NOMO-1 treated with dmso at 0.1 percent for 144 hours (cell line): Measurements from ENCODE around the gene PDZD2.
A peak's percentile ranks its signal among the peaks of the same experiment; 100 is the strongest.
"Not testable (repeated sequence)": the region's sequence is repeated elsewhere in the genome, so short reads cannot be mapped to it uniquely, and the experiment has no call there.

ENCODE experiments used
- DNase-seq: peaks from one replicate; lab custom pipeline; 2025; ENCODE audit not compliant: unreplicated experiment; lab: John Stamatoyannopoulos, UW

The PDZD2 gene

DNA sequence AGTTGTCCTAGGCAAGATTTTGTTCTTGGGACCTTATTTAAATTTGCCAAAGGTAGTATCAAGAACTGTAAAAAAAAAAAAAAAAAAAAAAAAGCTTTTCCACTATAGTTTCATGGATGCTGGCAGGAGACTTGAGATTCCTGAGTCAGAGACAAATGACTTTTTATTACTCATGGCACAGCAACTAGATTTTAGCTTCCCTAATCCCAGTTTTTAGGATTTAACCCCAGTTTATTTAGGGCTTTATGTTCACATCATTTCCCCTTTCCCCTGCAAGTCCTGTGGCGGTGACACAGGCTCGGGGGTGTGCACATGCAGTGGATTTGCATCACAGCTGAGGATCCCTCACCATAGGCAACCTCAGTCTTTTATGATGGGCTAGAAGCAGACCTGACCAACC is 390.3 kb downstream of the PDZD2 start:
- no peak for DNase-seq

DNA sequence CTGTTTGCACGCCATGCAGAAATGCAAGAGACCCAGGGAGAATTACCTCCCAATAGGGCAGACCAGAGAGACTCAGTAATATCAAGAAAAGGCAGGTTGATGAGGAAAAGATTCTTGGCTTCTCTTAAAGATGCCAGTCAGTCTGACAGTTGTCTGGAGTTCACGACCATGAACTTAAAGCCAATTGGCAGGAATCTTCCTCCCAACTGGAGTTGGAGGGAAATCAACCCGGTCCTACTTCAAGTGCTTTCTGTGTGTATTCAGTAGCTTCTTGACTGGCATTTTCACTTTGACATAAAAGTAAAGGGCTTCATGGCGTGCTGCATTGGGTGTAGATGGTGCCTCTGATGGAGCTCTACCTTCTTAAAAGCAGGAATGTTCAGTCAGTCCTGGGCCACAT is 390.9 kb downstream of the PDZD2 start:
- no peak for DNase-seq

DNA sequence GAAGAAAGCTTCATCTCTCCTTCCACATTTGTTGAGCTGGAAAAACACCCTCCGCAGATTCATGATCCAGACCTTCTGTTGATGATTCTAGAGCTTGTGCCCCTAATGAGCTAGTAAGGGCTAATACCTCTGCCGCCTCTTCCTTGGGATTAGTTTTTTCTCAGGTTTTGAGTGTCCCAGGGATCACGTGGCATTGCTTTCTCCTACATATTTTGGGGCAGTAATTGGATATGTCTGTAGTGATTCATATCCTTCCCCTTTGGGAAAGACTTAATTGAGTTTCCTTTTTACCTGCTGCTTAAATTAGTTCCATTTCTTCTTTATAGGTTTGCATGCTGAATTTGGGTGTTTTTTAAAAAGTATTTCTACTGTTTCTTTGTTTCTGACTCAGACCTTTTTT is 391.3 kb downstream of the PDZD2 start:
- no peak for DNase-seq

DNA sequence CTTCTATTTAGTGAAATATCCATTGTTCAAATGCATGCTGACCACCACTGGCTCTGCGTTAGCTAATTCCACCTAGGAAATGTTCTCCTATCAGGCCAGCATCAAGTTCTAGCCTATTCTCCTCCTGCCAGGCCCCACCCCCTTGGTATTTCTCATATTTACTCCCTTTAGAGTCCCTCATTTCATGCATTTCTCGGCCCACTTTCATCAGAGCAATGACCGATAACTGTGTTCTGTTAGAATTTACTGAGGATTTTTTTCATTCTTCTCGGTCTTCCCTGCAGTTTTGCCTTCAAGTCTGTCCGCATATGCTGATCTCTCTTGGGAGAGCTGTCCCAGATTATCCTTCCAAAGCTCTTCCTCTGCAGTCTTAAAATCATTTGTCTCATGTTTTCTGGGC is 391.8 kb downstream of the PDZD2 start:
- DNase-seq: no peak

DNA sequence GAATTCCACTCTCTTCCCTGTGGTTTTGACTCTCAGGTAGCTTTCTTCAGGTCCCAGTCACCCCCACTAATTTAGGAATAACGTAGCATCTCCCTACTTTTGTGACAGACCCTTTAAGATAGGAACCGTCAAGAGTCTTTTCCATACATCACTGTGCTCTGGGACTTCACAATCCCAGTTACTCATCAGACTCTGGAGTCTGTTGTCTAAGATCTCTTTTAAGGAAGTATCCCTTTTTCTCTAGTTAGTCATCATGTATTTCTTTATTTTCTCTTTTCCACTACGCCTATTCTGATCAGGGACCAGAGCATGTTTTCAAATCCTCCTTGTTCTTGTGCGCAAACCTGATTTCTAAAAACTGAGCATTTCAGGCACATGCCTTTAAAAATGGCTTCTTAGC is 392.2 kb downstream of the PDZD2 start:
- DNase-seq: no peak

DNA sequence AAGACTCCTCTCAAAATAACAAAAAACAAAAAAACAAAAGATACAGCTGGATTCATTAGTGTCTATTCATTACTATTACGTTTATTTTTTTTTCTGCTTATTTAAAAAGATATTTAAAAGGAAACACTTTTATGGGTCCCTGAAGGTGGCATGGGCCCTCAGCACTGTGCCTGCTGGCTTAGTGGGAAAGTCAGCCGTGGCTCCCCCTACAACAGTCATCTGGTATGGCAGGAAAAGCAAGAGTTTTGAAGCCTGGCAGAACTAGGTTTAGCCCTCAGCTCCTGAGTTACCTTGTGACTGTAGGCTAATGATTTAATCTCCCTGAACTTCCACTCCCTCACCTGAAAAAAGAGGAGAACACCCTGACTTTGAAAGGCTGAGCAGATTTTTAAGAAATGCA is 399.6 kb downstream of the PDZD2 start:
- DNase-seq: no peak

DNA sequence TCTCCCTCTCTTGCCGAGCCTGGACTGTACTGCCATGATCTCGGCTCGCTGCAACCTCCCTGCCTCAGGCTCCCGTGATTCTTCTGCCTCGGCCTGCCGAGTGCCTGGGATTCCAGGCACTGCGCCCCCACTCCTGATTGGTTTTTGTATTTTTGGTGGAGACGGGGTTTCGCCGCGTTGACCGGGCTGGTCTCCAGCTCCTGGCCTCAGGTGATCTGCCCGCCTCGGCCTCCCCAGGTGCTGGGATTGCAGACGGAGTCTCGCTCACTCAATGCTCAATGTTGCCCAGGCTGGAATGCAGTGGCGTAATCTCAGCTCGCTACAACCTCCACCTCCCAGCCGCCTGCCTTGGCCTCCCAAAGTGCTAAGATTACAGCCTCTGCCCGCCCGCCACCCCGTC is 400.2 kb downstream of the PDZD2 start:
- DNase-seq: not testable (repeated sequence)

DNA sequence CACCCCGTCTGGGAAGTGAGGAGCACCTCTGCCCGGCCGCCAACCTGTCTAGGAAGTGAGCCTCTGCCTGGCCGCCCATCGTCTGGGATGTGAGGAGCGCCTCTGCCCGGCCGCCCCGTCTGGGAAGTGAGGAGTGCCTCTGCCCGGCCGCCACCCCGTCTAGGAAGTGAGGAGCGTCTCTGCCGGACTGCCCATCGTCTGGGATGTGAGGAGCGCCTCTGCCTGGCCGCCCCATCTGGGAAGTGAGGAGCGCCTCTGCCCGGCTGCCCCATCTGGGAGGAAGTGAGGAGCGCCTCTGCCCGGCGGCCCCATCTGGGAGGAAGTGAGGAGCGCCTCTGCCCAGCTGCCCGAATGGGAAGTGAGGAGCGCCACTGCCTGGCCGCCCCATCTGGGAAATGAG is 400.7 kb downstream of the PDZD2 start:
- not testable (repeated sequence) for DNase-seq

DNA sequence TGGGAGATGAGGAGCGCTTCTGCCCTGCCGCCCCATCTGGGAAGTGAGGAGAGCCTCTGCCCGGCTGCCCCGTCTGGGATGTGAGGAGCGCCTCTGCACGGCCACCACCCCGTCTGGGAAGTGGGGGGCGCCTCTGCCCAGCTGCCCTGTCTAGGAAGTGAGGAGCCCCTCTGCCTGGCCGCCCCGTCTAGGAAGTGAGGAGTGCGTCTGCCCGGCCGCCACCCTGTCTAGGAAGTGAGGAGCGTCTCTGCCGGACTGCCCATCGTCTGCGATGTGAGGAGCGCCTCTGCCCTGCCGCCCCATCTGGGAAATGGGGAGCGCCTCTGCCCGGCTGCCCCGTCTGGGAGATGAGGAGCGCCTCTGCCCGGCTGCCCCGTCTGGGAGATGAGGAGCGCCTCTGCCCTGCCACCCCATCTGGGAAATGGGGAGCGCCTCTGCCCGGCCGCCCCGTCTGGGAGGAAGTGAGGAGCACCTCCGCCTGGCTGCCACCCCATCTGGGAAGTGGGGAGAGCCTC is 401.3 kb downstream of the PDZD2 start:
- DNase-seq: not testable (repeated sequence)

DNA sequence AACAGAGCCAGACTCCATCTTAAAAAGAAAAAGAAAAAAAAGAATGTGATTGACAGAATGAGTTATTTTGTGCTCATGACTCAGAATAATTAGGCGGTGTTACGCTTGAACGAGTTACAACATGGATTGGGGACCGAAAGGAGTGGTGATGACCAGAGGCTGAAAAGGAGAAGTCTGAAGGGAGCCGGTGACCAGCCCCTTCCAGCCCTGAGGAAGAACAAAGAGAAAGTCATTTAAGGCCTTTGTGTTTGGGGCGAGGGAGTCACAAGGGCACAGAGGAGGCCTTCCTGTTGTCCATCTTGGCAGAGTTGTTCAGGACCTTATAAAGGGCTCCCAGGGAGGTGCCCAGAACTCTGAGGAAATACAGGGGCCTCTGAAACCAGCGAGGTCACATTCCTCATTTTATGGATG is 403.6 kb downstream of the PDZD2 start:
- DNase-seq: peak; percentile 99

DNA sequence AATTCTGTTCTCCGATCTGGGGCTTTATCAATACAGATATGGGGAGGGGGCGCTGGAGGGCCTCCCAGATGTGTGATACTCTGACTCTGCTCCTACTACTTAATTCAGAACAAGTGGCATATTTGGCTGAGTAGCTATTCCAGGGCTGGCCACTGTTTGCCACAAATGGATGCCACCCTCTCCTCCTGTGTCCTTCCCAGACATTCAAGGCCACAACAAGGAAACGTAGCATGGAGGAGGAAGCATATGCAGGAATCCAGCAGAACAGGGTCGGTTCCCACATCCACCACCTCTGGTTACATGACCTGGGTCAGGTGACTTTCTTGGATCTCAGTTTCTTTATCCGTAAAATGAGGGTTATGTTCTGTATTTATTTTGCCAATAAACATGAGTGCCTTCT is 404.2 kb downstream of the PDZD2 start:
- DNase-seq: no peak

DNA sequence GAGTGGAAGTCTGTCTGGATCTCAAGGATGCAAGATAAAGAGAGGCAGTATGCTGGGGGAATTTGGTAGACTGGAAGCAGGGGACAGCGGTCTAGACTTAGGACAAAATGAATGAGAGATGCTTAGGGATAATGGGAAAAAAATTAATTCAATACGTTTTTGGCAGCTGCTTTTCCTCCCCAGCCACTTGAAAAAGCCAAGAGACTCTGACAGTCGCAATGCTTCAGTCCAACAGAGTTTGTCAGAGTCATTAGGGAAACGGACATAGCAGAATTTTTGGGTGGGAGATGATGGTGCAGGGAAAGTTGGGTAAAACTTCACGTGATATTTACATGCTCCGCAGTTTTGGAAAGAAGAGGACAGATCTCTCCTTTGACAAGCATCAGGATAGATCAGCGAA is 405.5 kb downstream of the PDZD2 start:
- DNase-seq: no peak

DNA sequence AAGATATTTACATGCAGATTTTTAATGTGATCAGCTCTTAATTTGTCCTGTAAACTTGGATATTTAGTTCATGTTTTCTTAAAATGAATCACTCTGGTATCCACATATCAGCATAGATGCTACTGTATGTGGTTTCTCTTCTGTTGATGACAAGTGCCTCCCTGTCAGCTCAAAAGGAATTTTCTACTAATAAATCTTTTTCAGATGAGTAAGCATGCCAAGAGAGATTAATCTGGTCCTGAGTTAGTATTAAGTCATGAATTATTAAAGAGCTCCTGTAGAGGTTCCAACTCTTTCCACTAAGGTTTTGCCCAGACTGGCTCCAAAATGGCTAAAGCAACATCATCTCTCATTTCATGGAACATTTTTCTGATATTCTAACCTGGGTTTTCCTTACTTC is 406.0 kb downstream of the PDZD2 start:
- no peak for DNase-seq

DNA sequence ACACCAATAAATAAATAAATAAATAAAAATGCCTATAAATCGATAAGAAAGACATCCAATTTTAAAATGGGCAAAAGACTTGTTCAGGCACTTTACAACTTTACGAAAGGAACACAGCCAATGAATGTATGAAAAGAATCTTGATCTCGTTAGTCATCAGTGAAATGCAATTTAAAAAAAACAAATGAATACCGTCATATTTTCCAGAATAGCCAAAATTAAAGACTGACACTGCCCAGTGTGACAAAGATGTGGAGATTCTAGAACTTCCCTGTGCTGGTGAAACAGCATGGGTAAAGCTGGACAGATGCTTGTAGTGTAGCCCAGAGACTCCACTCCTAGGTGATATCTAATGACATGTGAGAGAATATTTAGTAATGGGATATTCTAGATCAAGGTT is 408.1 kb downstream of the PDZD2 start:
- no peak for DNase-seq

DNA sequence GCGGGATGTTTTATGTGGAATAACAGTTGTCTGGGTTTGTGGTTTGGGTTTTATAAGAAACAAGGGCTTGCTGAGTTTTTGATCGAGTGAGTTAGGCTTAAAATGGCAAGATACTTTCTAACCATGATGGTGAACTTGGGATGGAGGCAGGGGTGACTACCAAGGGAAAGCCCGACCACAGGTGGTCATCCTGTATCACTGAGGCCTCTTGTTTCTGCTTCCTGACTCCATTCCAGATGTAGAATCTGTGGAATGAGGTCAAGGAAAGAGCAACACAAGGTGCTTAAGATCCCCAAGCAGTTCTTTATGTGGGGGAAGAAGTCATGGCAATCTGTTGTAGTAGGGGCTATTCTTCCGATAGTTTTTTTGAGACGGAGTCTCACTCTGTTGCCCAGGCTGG is 412.9 kb downstream of the PDZD2 start:
- no peak for DNase-seq

DNA sequence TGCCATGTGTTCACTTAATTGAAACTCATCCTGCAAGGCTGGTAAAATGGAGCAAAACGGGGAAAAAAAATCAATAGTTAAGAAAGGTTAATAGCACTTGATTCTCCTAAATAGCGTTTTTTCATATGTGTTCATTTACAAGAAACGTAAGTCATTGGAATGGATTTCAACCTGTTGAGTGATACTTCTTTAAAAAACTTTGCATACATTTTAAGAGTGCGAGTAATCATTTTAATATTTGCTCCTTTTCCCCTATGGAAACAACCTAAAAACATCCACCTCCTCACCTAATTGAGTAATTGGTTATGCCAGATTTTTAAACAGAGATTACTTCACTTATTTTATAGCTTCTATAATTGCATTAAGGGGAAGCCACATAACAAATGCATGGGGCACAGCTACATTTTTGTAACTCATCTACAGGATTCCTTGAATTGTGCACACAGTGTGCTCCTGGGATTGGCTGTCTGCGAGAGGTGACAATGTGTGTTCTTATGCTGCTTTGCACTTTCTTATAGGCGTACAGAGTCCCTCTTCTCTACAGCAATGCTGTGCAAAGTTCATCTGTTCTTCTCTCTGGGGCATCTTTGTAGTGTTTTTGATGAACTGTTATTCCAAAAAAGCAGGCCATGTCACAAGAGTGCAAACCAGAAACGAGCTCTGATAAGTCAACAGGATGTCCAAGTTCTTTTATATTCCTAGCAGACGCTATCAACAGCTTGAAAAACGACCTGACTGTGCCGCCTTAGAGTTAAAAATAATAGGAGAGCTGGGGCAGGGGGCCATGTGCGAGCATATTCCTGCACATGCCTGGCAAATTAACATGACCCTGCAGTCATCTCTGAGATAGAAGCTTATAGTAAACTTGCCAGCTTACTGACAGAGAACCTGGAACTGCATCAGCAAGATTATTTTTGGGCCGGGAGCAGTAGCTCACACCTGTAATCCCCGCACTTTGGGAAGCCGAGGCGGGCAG is 417.2 kb downstream of the PDZD2 start:
- no peak for DNase-seq

DNA sequence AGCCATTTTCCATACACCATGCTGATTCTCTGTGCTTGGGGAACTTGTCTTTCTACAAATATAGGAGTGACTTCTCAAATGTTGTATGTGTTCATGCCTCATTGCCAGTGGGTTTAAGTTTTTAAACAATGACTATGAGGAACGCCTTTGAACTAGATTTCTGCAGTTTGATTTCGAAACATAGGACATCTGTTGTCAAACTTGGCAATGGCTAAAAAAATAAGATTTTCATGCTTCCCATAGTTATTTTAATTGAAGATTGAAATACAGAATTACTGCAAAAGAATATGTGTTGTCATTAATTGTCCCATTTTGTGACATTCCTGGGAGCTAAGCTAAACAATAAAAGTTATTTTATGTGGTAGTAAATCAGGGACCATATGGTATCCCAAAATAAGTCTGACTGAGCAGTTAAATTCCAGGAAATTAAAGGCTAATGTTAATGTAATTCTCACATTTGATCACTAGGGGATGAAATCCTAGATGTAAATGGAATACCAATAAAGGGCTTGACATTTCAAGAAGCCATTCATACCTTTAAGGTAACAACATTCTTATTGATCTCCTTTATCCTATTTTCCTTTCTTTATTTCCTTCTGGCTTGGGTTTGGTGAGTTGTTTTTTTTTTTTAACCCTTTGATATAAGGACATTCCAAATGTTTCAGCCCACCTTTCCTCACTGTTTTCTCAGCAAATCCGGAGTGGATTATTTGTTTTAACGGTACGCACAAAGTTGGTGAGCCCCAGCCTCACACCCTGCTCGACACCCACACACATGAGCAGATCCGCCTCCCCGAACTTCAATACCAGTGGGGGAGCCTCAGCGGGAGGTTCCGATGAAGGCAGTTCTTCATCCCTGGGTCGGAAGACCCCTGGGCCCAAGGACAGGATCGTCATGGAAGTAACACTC is 418.5 kb downstream of the PDZD2 start:
- no peak for DNase-seq

DNA sequence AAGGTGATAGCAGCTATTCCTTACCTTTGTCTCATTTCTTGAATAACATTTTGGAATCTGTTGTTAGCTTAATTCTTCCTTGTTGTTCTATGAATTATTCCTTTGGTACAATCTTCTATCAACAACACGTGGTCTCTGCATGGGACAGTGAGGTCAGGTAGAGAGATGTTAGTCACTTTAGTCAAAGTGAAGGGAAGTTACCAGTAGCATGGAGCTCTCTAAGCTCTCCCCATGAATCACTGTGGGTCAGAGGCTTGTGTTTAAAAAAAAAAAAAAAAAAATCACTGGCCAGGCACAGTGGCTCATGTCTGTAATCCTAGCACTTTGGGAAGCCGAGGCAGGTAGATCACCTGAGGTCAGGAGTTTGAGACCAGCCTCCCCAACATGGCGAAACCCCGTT is 419.2 kb downstream of the PDZD2 start:
- no peak for DNase-seq

DNA sequence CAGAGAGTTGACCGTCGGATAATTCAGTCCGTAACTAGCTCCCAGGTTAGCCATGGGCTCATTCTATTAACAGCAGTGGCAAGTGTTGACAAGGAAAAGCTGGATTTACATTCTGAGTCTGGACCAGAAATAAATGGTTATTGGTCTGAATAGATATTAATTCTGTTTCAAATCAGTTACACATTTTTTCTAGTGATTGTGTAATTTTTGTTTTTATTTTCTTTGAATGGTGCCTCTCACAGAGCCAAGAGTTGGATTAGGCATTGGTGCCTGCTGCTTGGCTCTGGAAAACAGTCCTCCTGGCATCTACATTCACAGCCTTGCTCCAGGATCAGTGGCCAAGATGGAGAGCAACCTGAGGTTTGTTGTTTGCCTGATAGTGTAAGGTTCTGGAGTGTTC is 420.1 kb downstream of the PDZD2 start:
- no peak for DNase-seq

DNA sequence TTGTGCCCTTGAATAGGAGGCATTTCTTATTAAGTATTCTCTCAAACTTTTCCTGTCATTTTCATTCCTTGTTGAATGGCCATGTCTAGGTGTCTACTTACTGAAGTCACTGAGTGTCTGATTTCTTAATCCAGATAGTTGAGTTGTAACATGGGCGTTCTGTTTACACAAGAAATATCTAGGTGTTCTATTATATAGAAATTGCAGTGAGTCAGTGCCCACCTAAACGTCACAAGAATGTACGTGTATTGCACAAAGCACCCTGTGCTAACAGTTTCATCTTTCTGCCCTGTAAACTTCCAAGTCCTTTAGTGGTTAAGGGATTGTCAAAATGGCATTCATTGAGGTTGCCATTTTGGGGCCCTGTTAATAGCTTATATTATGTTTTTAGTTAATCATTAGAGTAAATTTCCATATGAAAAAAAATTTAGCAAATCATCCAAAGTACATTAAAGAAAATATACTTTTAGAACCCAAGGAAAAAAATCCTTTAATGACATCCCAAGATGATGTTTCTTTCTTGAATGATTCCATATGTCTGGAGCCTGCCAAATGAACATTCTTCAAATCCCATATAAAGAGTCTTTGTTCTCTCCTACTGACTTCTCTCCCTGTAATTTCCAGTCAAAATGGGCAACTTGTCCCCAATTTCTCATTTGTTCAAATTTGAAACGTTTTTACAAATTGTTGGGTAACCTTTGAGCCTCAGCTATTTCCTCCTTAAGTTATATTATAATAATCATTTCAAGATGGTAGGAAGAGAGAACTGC is 421.0 kb downstream of the PDZD2 start:
- no peak for DNase-seq

DNA sequence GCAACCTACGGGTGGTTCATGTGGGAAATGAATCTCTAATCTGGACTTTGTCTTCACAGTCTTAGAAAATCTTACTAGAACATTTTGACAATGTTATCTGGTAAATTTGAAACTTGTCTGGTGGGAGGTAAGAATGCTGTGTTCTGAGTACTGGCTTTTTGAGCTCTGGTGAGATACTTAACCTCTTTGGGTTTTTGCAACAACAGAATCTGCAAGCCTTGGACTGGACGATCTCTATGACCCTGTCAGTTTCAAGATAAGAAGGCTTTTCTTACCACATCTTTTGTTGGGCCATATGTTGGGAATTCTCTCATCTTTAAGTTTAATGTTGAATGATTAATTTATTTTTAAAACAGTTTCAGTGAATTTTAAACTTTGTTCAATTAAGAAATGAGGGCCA is 422.3 kb downstream of the PDZD2 start:
- DNase-seq: no peak
